NB4 (cell line): Measurements from ENCODE around the gene KDELR1.

Experiments used
- DNase-seq: peaks from one replicate; pipeline ENCODE4 v3.0.0; 2010; ENCODE audit warnings: low read depth
- H3K4me3 ChIP-seq: one replicate; pipeline ENCODE4 v1.5.1; 2011; ENCODE audit warnings: mild to moderate bottlenecking, low read depth, low read length, moderate library complexity
- MYC ChIP-seq: IDR thresholded peaks from 2 replicates; pipeline ENCODE4 v1.6.1; 2011; ENCODE audit warnings: low read depth, low read length
- POLR2A ChIP-seq: IDR thresholded peaks from 2 replicates; pipeline ENCODE4 v1.6.1; 2011; ENCODE audit warnings: mild to moderate bottlenecking; ENCODE audit not compliant: insufficient read length; ENCODE audit errors: extremely low read depth
- TF ChIP-seq, protein P1 (sequence below): IDR thresholded peaks from 2 replicates; pipeline ENCODE4 v1.6.1; 2011; ENCODE audit warnings: low read depth, low read length
- TF ChIP-seq, protein P2 (sequence below): IDR thresholded peaks from one replicate; pipeline ENCODE4 v1.5.1; 2012; ENCODE audit warnings: low read depth, low read length

The KDELR1 gene

DNA sequence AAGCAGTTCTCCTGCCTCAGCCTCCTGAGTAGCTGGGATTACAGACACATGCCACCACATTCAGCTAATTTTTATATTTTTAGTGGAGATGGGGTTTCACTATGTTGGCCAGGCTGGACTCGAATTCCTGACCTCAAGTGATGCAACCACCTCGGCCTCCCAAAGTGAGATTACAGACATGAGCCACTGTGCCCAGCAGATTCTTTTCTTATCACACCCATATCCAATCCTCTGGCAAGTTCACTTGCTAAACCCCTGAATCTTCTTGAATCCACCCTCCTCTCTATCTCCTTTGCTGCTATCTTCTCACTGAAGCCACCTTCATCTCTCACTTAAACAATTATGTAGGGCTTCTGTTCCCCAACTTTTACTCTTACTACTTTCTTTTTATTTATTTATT, 45.2 kb downstream of the KDELR1 start:
- TF ChIP-seq MYC (no peak), POLR2A (no peak)
- TF ChIP-seq, protein P1, sequence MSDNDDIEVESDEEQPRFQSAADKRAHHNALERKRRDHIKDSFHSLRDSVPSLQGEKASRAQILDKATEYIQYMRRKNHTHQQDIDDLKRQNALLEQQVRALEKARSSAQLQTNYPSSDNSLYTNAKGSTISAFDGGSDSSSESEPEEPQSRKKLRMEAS = no peak
- TF ChIP-seq, protein P2, sequence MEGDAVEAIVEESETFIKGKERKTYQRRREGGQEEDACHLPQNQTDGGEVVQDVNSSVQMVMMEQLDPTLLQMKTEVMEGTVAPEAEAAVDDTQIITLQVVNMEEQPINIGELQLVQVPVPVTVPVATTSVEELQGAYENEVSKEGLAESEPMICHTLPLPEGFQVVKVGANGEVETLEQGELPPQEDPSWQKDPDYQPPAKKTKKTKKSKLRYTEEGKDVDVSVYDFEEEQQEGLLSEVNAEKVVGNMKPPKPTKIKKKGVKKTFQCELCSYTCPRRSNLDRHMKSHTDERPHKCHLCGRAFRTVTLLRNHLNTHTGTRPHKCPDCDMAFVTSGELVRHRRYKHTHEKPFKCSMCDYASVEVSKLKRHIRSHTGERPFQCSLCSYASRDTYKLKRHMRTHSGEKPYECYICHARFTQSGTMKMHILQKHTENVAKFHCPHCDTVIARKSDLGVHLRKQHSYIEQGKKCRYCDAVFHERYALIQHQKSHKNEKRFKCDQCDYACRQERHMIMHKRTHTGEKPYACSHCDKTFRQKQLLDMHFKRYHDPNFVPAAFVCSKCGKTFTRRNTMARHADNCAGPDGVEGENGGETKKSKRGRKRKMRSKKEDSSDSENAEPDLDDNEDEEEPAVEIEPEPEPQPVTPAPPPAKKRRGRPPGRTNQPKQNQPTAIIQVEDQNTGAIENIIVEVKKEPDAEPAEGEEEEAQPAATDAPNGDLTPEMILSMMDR = no peak
- no peak overlapping the region for H3K4me3 ChIP-seq
- no peak for DNase-seq

DNA sequence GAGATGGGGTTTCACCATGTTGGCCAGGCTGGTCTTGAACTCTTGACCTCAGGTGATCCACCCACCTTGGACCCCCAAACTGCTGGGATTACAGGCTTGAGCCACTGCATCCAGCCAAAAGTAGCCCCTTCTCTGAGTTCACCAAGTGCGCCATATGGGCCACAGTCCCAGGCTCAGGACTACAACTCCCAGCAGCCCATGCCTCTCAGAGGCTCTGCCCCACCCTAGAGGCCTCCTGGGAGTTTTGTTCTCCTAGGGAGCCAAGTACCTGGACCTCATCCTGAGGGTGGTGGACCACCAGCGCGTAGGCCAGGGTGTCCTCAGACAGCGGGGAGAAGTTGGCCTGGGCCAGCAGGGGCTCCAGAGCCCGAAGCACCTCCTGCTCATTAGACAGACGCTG, 46.5 kb downstream of the KDELR1 start:
- TF ChIP-seq, protein P1 = no peak
- TF ChIP-seq, protein P2 = no peak
- TF ChIP-seq MYC (no peak), POLR2A (no peak)
- peak; percentile 72 for DNase-seq
- no peak overlapping the region for H3K4me3 ChIP-seq

DNA sequence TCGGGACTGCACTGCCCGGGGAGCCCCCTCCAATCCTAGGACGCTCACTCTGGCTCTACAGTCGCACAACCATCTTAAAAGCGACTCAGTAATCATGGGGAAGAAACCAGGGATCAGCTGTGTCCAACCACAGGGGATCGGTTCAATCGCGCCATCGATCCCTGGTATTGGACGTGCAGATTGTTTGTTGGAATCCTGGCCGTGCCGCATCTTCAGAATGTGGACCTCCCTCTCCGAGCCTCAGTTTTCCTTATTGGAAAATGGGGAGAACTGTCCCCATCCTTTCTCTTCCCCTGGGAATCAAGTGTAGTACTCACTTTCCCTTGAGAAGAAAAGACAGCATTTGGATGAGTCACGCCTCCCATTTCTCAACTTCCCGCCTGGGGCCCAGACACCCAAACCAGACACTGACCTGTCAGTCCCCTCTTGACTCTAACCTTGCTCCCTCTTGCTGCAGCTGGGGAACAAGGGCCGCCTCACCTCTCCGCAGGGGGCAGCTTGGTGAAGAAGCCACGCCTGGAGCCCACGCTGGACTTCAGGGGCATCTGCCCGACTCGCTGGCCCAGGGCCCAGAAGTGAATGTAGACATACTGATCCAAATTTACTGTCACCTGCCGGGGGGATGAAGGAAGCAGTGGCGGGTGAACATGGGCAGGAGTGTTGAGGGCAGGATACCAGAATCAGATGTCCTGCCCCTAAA, 48.4 kb downstream of the KDELR1 start:
- H3K4me3 ChIP-seq = no peak overlapping the region
- peak; percentile 39; the same call in 1 of the 2 replicates for TF ChIP-seq MYC
- TF ChIP-seq, protein P1 = no peak
- no peak for TF ChIP-seq POLR2A
- DNase-seq = peak; percentile 95

DNA sequence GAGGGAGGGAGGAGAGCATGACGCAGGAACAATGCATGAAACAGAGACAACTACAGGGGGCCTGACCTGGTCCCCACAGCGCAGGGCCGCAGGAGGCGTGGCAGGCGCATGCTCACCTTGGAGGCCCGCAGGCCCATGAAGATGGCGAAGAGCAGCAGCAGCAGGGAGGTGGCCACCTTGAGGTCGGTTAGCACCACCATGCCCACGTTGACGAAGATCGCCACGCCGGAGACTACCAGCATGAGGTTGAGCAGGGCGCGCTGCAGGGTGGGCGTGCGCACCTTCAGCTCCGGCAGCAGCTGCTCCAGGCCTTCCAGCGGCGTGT, 49.0 kb downstream of the KDELR1 start:
- TF ChIP-seq, protein P2 = no peak
- TF ChIP-seq POLR2A = no peak
- no peak for TF ChIP-seq MYC
- TF ChIP-seq, protein P1 = no peak
- no peak overlapping the region for H3K4me3 ChIP-seq
- DNase-seq = peak; percentile 55

DNA sequence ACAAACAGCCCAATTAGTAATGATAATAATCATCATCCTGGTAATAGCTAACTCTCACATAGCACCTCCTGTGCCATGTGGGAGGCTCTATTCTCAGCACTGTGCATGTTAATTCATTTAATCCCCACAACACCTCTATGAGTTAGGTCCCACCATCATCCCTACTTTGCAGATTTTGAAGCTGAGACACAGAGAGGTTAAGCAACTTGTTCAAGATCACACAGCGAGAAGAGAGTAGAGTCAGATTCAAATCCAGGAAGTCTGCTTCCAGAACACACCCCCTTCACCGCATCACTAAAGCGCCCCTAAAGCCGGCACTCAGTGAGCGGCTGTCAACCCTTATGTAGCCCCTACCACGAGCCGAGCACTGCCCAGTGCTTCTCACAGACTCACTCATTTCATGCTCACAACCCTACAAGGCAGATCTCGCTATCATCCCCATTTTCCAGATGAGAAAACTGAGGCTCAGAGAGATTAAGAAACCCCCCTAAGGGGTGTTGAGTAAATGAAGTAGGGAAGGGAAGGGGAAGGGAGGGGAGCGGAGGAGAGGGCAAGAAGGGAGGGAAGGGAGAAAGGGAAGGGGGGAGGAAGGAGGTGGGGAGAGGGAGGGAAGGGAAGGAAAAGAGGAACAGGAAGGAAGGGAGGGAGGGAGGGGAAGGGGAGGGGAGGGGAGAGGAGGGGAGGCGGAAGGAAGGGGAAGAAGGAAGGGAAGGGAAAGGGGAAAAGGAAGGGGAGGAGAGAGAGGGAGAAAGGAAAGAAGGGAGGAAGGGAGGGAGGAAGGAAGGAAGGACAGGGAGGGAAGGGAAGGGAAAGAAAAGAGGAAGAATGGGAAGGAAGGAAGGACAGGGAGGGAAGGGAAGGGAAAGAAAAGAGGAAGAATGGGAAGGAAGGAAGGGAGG, 49.6 kb downstream of the KDELR1 start:
- no peak overlapping the region for H3K4me3 ChIP-seq
- TF ChIP-seq, protein P1 = no peak
- TF ChIP-seq MYC = no peak
- TF ChIP-seq, protein P2 = no peak
- TF ChIP-seq POLR2A = no peak
- peak; percentile 47 for DNase-seq

DNA sequence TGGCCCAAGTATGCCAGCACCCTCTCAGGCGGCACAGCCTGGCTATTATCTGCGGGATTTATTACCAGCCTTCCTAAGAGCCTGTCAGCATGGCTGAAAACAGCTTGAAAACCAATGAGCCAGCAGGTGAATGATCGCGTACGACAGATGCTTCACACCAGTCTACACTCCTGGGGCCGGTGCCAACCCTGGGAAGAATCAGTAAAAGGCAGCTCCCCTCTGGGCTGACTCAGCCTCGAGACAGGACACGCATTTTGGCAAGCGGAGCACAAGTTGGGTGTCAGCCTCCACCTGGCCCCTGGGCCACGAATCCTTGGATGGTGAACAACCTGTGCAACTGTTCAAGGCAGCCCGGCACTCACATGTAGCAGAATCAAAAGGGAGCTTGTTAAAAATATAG, 50.4 kb downstream of the KDELR1 start:
- no peak overlapping the region for H3K4me3 ChIP-seq
- TF ChIP-seq, protein P2 = no peak
- TF ChIP-seq, protein P1 = no peak
- TF ChIP-seq MYC (no peak), POLR2A (no peak)
- peak; percentile 39 for DNase-seq
